ENCODE data around the gene LDLRAD4.

The LDLRAD4 gene

GRCh38 chr18:13625843-13626543, 407.4 kb downstream of the LDLRAD4 start:
- DNase-seq, result no peak

DNA sequence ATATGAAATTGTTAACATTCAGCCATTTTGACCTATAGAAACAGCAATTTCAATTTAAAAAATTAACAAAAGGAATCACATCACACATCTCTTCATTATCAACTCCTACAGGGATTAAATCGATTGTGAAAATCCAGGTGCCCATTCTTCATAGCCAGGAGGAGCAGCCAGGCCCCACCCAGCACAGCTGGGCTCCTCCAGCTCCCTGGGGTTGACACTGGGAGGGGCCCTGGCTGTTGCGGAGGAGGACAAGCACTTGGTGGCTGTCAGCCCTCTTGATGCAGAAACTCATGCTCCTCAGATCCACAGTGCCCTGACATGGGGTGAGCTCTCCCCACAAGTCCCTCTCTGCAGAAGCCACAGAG, 408.0 kb downstream of the LDLRAD4 start:
- DNase-seq, result no peak

DNA sequence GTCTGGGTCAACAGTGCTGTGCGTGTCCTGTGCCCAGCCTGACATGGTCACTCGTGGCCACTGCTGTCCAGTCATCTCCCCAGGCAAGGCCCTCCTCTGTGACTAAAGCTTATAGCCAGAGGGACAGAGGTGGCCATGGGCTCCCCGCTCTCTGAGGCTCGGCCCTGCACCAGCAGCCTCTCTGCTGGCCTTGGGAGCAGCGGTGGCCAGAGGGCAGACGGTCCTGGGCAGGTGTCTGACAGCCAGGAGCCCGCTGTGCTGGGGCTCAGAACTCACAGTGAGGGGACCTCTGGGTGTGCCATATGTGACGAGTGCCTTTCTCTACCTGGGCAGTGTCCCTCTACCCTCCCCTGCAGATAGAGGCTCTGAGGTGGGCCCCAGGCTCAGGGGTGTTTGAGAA, 409.1 kb downstream of the LDLRAD4 start:
- no peak for DNase-seq

DNA sequence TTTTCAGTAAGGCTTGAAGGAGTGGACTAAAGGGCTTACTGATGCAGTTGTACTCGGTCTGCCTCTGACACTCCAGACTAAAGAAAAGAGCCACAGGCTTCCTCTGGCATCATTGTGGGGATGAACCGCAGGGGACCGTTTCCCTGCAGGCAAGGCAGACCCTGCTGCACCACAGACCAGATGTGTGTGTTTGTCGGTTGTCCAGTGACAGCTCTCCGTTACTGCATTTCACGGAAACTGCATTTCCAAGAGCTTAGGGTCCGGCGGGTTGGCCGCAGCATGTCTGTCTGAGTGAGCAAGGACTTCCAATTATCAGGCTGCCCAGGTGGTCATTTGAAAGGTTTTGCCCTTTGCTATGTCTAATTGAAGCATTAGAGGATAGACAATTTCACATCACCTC, 409.7 kb downstream of the LDLRAD4 start:
- DNase-seq, result no peak

DNA sequence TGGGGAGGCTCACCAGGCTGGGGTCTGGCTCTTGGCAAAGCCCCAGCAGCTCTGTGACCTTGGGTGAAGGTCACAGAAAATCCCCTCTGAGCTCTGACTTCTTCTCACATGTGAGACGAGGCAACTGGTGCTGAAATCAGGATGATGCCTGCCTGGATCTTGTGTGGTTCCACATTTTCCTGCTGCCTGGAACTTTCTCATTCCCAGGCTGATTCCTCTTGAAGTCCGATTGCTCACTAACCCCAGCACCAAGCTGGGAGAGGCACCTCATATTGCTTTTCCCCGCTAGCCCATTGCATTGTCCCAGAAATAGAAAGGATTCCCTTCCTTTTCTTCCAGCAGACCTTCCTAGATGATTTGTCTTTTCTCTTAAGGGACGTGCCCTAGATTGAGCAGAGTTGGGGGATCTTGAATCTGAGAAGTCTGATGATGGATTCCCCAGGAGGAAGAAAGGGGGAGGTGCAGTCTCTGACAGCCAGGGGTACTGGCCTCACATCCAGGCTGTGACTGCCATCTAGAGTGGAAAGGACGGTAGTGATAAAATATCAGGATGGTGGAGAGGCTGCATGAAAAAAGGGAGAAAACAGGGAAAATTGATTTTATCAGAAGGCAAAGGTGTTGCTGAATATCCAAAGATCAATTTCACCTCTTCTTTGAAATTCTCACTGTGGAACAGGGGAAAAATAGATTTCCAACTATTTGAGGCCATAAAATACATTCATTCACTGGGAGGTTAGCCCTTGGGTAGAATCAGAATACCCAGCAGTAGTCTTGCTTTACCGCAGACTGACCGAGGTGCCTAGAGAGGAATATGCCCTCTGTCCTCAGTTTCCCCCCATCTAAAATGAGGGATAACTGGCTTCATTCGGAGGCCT, 411.5 kb downstream of the LDLRAD4 start:
- peak; percentile 73 for DNase-seq

- no peak for DNase-seq
These were observed 412.2 kb downstream of the LDLRAD4 start for GRCh38 chr18:13630716-13631268.

- no peak for DNase-seq
These were observed 415.1 kb downstream of the LDLRAD4 start for GRCh38 chr18:13633700-13634099.

GRCh38 chr18:13635046-13635445, 416.5 kb downstream of the LDLRAD4 start:
- DNase-seq, result no peak

- no peak for DNase-seq
These were observed 420.4 kb downstream of the LDLRAD4 start for GRCh38 chr18:13638719-13639595.

GRCh38 chr18:13640266-13640860, 421.8 kb downstream of the LDLRAD4 start:
- DNase-seq, result no peak

- no peak for DNase-seq
These were observed 423.2 kb downstream of the LDLRAD4 start for GRCh38 chr18:13641551-13642439.

- no peak for DNase-seq
These were observed 423.9 kb downstream of the LDLRAD4 start for GRCh38 chr18:13642440-13642827.

- no peak for DNase-seq
These were observed 424.7 kb downstream of the LDLRAD4 start for GRCh38 chr18:13643261-13643751.

- no peak for DNase-seq
These were observed 426.5 kb downstream of the LDLRAD4 start for GRCh38 chr18:13645093-13645492.

- no peak for DNase-seq
These were observed 428.1 kb downstream of the LDLRAD4 start for GRCh38 chr18:13646633-13647032.

- no peak for DNase-seq
These were observed 429.2 kb downstream of the LDLRAD4 start for GRCh38 chr18:13647761-13648160.

- DNase-seq, result no peak
These were observed 431.1 kb downstream of the LDLRAD4 start for GRCh38 chr18:13649397-13650390.

GRCh38 chr18:13653746-13654433, 435.3 kb downstream of the LDLRAD4 start:
- no peak for DNase-seq

DNA sequence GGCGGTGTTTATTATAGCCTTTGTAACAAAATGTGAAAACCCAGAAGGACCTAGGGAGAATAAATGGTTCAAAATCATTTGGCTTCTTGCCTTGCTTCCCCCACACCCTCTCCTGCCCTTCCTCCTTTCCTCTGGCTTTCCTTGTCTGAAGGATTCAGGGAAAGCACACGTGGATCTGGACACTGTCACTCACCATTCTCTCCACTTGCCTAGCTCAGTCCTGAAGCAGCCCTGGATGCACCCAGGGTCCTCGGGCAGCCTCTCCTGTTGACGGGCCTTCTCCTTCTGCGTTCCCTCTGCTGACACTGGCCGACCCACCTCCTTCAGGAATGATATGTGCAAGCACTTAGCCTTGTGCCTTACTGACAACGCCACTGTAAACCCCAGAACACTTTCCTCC, 439.4 kb downstream of the LDLRAD4 start:
- DNase-seq, result no peak
